ENCODE data around the gene UPK1B. TPM values are rescaled to one million over a fixed set of nuclear protein-coding genes. Genes with fewer than 3 reads are reported as not detected.
"Not testable (repeated sequence)": the region's sequence is repeated elsewhere in the genome, so short reads cannot be mapped to it uniquely, and the experiment has no call there.

The UPK1B gene
- total and polyA plus RNA-seq, 7 donors, result not detected

- H3K27ac ChIP-seq, result no peak overlapping the region
- DNase-seq, result no peak
- peaks cover 0 to 9% (median 4%) of the 10 kb centered on the region in 4 donors for H3K9me3 ChIP-seq
- no peak overlapping the region for H3K4me3 ChIP-seq
- no peaks in the 10 kb centered on the region for H3K36me3 ChIP-seq
- H3K4me1 ChIP-seq, result no peaks in the 10 kb centered on the region
- WGBS, 2 donors, result 56 to 82% methylated on average over 2 of the region's 2 CpGs
- no peak for TF ChIP-seq POLR2AphosphoS5 (IDR thresholded peaks at IDR 0.05)
- no peak for TF ChIP-seq EP300 (IDR thresholded peaks at IDR 0.05)
- TF ChIP-seq POLR2A (IDR thresholded peaks at IDR 0.05), result no peak
- intact Hi-C loops (cut with DNase I), result no loop called here
- no peaks in the 10 kb centered on the region for H3K27me3 ChIP-seq
Observed at GRCh38 chr3:119157971-119158370, 15.4 kb upstream of the UPK1B start.

GRCh38 chr3:119160361-119160760 is 13.0 kb upstream of the UPK1B start:
- no peaks in the 10 kb centered on the region for H3K36me3 ChIP-seq
- intact Hi-C loops (cut with DNase I), result no loop called here
- 27 to 31% methylated on average over 1 of the region's 1 CpG for WGBS, 2 donors
- H3K4me3 ChIP-seq, result no peak overlapping the region
- TF ChIP-seq CTCF (IDR thresholded peaks at IDR 0.05) (no peak), EP300 (IDR thresholded peaks at IDR 0.05) (no peak), POLR2AphosphoS5 (IDR thresholded peaks at IDR 0.05) (no peak), POLR2A (IDR thresholded peaks at IDR 0.05) (no peak)
- H3K9me3 ChIP-seq, result peaks cover 0 to 5% (median 1%) of the 10 kb centered on the region in 4 donors
- H3K27me3 ChIP-seq, result no peaks in the 10 kb centered on the region
- no peak for DNase-seq
- no peak overlapping the region for H3K27ac ChIP-seq
- H3K4me1 ChIP-seq, result no peaks in the 10 kb centered on the region

DNA sequence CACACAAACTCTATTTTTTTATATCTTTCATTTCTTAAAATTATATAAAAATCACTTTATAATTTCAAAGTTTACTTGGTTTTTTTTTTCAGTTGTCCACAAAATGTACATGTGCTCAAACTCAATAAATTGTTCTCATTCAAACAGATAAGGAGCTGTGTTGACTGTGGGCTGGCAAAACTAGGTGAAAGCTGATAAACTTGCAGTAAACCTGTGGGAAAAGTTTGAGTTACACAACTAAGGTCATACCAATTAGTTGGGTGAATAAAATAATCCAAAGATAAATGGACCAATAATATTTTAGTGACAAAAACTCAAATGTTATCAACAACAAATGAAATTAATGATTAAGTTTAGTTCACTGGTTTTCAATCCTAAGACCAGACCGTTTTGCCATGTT is 12.6 kb upstream of the UPK1B start:
- Histone ChIP-seq H3K4me3 (no peak overlapping the region), H3K9me3 (peaks cover 0 to 5% (median 1%) of the 10 kb centered on the region in 4 donors), H3K27me3 (no peaks in the 10 kb centered on the region), H3K4me1 (no peaks in the 10 kb centered on the region), H3K27ac (no peak overlapping the region), H3K36me3 (no peaks in the 10 kb centered on the region)
- no peak for TF ChIP-seq EP300 (IDR thresholded peaks at IDR 0.05)
- TF ChIP-seq POLR2AphosphoS5 (IDR thresholded peaks at IDR 0.05), result no peak
- TF ChIP-seq CTCF (IDR thresholded peaks at IDR 0.05), result no peak
- no peak for TF ChIP-seq POLR2A (IDR thresholded peaks at IDR 0.05)
- DNase-seq, result no peak
- 48 to 50% methylated on average over 1 of the region's 1 CpG for WGBS, 2 donors
- intact Hi-C loops (cut with DNase I), result no loop called here

DNA sequence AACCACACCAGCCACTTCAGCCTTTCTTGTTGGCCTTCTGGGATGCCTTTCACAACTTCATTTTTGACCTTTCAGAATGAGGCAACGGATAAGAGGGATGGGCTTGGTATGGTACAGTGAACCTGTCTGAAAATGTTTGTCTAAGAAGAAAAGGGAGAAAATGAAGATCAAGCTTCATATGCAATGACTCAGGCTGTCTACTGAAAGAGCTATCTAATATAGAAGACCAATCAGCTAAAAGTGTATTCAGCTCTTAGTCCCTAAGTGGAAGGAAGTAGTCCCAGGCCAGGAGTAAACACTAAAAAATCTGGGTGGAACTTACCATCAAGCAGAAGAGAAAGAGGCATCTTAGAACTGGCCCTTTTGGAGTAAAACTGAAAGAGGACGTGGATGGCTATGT is 12.2 kb upstream of the UPK1B start:
- Histone ChIP-seq H3K27ac (no peak overlapping the region), H3K4me3 (no peak overlapping the region), H3K27me3 (no peaks in the 10 kb centered on the region), H3K4me1 (no peaks in the 10 kb centered on the region), H3K36me3 (no peaks in the 10 kb centered on the region), H3K9me3 (peaks cover 0 to 5% (median 1%) of the 10 kb centered on the region in 4 donors)
- WGBS, 2 donors, result 71 to 82% methylated on average over 2 of the region's 2 CpGs
- intact Hi-C loops (cut with DNase I), result no loop called here
- no peak for TF ChIP-seq POLR2A (IDR thresholded peaks at IDR 0.05)
- TF ChIP-seq CTCF (IDR thresholded peaks at IDR 0.05), result no peak
- TF ChIP-seq EP300 (IDR thresholded peaks at IDR 0.05), result no peak
- TF ChIP-seq POLR2AphosphoS5 (IDR thresholded peaks at IDR 0.05), result no peak
- DNase-seq, result no peak

- H3K36me3 ChIP-seq; H3K4me1 ChIP-seq; H3K27ac ChIP-seq; H3K9me3 ChIP-seq; DNase-seq; H3K27me3 ChIP-seq; H3K4me3 ChIP-seq; intact Hi-C loops (cut with DNase I): not testable (repeated sequence)
- 83 to 92% methylated on average over 9 of the region's 9 CpGs for WGBS, 2 donors
Observed at GRCh38 chr3:119164745-119165144, 8.7 kb upstream of the UPK1B start.

- Histone ChIP-seq H3K4me1 (no peaks in the 10 kb centered on the region), H3K27me3 (no peaks in the 10 kb centered on the region), H3K4me3 (no peak overlapping the region), H3K36me3 (no peaks in the 10 kb centered on the region), H3K27ac (no peak overlapping the region), H3K9me3 (no peaks in the 10 kb centered on the region)
- DNase-seq, result no peak
- no peak for TF ChIP-seq POLR2A (IDR thresholded peaks at IDR 0.05)
- TF ChIP-seq EP300 (IDR thresholded peaks at IDR 0.05), result no peak
- TF ChIP-seq CTCF (IDR thresholded peaks at IDR 0.05), result no peak
- no peak for TF ChIP-seq POLR2AphosphoS5 (IDR thresholded peaks at IDR 0.05)
- intact Hi-C loops (cut with DNase I), result no loop called here
- 89 to 95% methylated on average over 3 of the region's 3 CpGs for WGBS, 2 donors
Observed at GRCh38 chr3:119170821-119171220, 2.6 kb upstream of the UPK1B start.

Measured in sigmoid colon (tissue), 7 donors.